HG03432 (cell line): ENCODE data around the gene SEMA6D.

Experiments used
- ATAC-seq: cut with Tn5 transposase; IDR thresholded peaks from one replicate; pipeline ENCODE4 v1.9.1; 2021; ENCODE audit warnings: mild to moderate bottlenecking, moderate library complexity; ENCODE audit not compliant: unreplicated experiment

The SEMA6D gene

GRCh38 chr15:47786371-47786770, 69.1 kb downstream of the SEMA6D start:
- no peak for ATAC-seq

- no peak for ATAC-seq
Measured at GRCh38 chr15:47787875-47788274, 70.6 kb downstream of the SEMA6D start.

- no peak for ATAC-seq
Measured at GRCh38 chr15:47788685-47789084, 71.4 kb downstream of the SEMA6D start.

GRCh38 chr15:47791161-47791560, 73.9 kb downstream of the SEMA6D start:
- no peak for ATAC-seq

- ATAC-seq = no peak
Measured at GRCh38 chr15:47792231-47792630, 74.9 kb downstream of the SEMA6D start.

- ATAC-seq = peak; percentile 52
Measured at GRCh38 chr15:47794252-47794914, 77.1 kb downstream of the SEMA6D start.

- ATAC-seq = no peak
Measured at GRCh38 chr15:47795864-47796263, 78.6 kb downstream of the SEMA6D start.

GRCh38 chr15:47796339-47796738, 79.0 kb downstream of the SEMA6D start:
- no peak for ATAC-seq

GRCh38 chr15:47796830-47797229, 79.5 kb downstream of the SEMA6D start:
- ATAC-seq = no peak

GRCh38 chr15:47801522-47801921, 84.2 kb downstream of the SEMA6D start:
- no peak for ATAC-seq

- no peak for ATAC-seq
Measured at GRCh38 chr15:47802216-47802615, 84.9 kb downstream of the SEMA6D start.

GRCh38 chr15:47803767-47804166, 86.5 kb downstream of the SEMA6D start:
- no peak for ATAC-seq

GRCh38 chr15:47804733-47805132, 87.4 kb downstream of the SEMA6D start:
- no peak for ATAC-seq

GRCh38 chr15:47806008-47806407, 88.7 kb downstream of the SEMA6D start:
- no peak for ATAC-seq

GRCh38 chr15:47811172-47811571, 93.9 kb downstream of the SEMA6D start:
- ATAC-seq = no peak

- peak; percentile 60 for ATAC-seq
Measured at GRCh38 chr15:47812470-47812999, 95.2 kb downstream of the SEMA6D start.

- peak; percentile 95 for ATAC-seq
Measured at GRCh38 chr15:47813748-47814384, 96.6 kb downstream of the SEMA6D start.

- no peak for ATAC-seq
Measured at GRCh38 chr15:47814620-47815019, 97.3 kb downstream of the SEMA6D start.

GRCh38 chr15:47817969-47818548, 100.8 kb downstream of the SEMA6D start:
- ATAC-seq = no peak

- ATAC-seq = no peak
Measured at GRCh38 chr15:47819158-47819557, 101.9 kb downstream of the SEMA6D start.

- no peak for ATAC-seq
Measured at GRCh38 chr15:47820057-47820746, 102.9 kb downstream of the SEMA6D start.
